ENCODE data around the gene SIGLEC5. TPM values are rescaled to one million over a fixed set of nuclear protein-coding genes. Genes with fewer than 3 reads are reported as not detected.
"Not testable (repeated sequence)": the region's sequence is repeated elsewhere in the genome, so short reads cannot be mapped to it uniquely, and the experiment has no call there.

Gene SIGLEC5
- total and polyA plus RNA-seq, 4 donors = 0.42 to 0.70 TPM; not detected in 2

DNA sequence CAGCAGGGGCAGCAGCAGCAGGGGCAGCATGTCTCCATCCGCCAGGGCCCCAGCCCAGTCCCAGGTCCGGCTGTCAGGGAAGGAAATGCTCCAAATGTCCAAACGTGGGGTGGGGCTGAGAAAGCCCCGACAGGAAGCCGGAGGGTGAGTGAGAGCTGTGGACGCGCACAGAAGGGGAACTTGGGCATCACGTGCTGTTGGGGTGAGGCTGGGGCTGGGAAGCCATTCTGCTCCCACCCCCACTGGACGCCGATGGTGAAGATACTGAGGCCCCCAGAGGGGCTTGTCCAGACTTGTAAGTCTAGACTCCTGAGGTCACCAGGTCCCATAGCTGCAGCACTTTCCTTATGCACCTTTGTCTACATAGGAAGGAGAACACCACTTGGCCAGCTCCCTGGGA is 16.5 kb upstream of the SIGLEC5 start, which contains the start of gene SIGLEC14:
TSS of gene SIGLEC14 (minus strand) at position 96 of the 400 bp plus-strand sequence. CDS start at position 30, 66 bp downstream.
- not testable (repeated sequence) for H3K27me3 ChIP-seq (ENCODE audit: control insufficient read depth in 4 of 4, insufficient read depth in 4 of 4, low read length in 3 of 4); H3K27ac ChIP-seq (ENCODE audit: low read depth in 1 of 2, low read length in 2 of 2); H3K9me3 ChIP-seq (ENCODE audit: control insufficient read depth in 4 of 4, low read length in 3 of 4); H3K4me1 ChIP-seq (ENCODE audit: control insufficient read depth in 4 of 4, insufficient read depth in 4 of 4, low read length in 3 of 4); H3K4me3 ChIP-seq (ENCODE audit: low read depth in 1 of 3, low read length in 3 of 3); DNase-seq (ENCODE audit: low spot score); H3K36me3 ChIP-seq (ENCODE audit: control insufficient read depth in 4 of 4, insufficient read depth in 3 of 4, low read depth in 1 of 4, low read length in 3 of 4); H3K9ac ChIP-seq (ENCODE audit: low read depth in 1 of 2, low read length in 2 of 2)
- WGBS = 52% methylated on average over 5 of the region's 10 CpGs

DNA sequence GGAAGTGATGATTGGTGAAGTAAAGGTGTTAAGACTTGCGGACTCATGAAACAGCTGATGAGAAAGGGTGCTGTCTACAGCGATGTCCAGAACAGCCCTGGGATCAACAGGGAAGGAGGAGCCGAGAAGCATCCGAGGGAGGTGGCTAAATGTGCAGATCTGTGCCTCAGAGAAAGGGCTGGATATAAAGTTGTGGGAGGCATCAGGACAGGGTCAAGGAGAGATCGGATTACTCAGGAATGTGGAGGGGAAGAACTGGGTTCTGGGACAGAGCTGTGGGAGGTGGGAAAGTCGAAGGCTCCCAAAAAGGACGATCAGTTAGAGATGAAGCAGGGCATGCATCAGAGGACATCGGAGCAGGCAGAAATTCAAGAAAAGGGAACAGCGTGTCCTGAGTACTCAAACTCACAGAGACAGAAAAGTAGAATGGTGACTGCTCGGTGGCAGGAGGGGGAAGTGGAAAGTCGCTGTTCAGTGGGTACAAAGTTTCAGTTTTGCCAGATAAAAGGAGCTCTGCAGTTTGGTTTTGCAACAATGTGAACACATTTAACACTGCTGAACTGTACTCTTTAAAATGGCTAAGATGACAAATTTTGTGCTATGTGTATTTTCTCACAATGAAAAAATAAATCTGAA is 14.6 kb upstream of the SIGLEC5 start:
- no peaks in the 10 kb centered on the region for H3K36me3 ChIP-seq (ENCODE audit: control insufficient read depth in 4 of 4, insufficient read depth in 3 of 4, low read depth in 1 of 4, low read length in 3 of 4)

DNA sequence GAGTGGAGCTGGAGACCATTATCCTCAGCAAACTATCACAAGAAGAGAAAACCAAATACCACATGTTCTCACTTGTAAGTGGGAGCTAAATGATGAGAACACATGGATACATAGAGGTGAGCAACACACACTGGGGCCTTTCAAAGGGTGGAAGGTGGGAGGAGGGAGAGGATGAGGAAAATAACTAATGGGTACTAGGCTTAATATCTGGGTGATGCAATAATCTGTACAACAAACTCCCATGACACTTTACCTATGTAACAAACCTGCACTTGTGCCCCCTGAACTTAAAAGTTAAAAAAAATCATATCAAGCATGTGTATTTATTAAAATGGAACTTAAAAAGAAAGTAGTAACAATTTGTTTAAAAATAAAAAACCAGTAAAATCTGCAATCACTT is 11.4 kb upstream of the SIGLEC5 start:
- no peak overlapping the region for H3K9ac ChIP-seq (ENCODE audit: low read depth in 1 of 2, low read length in 2 of 2)
- no peak overlapping the region for H3K4me3 ChIP-seq (ENCODE audit: low read depth in 1 of 3, low read length in 3 of 3)
- DNase-seq (ENCODE audit: low spot score) = no peak
- TF ChIP-seq JUND (IDR thresholded peaks at IDR 0.05) = no peak
- TF ChIP-seq GABPA (IDR thresholded peaks at IDR 0.05 in 1 of 2, conservative IDR thresholded peaks at IDR 0.05 in 1 of 2) = no peak
- no peak for TF ChIP-seq RXRA (IDR thresholded peaks at IDR 0.05)
- TF ChIP-seq TAF1 (conservative IDR thresholded peaks at IDR 0.05) = no peak
- TF ChIP-seq, protein P1, sequence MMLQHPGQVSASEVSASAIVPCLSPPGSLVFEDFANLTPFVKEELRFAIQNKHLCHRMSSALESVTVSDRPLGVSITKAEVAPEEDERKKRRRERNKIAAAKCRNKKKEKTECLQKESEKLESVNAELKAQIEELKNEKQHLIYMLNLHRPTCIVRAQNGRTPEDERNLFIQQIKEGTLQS (IDR thresholded peaks at IDR 0.05) = no peak
- no peak for TF ChIP-seq HNF4G (IDR thresholded peaks at IDR 0.05)
- TF ChIP-seq NR2F2 (IDR thresholded peaks at IDR 0.05) = no peak
- TF ChIP-seq SP1 (IDR thresholded peaks at IDR 0.05) = no peak
- no peak for TF ChIP-seq EGR1 (IDR thresholded peaks at IDR 0.05; ENCODE audit: low read depth in 2 of 2)
- TF ChIP-seq RAD21 (IDR thresholded peaks at IDR 0.05) = no peak
- TF ChIP-seq, protein P2, sequence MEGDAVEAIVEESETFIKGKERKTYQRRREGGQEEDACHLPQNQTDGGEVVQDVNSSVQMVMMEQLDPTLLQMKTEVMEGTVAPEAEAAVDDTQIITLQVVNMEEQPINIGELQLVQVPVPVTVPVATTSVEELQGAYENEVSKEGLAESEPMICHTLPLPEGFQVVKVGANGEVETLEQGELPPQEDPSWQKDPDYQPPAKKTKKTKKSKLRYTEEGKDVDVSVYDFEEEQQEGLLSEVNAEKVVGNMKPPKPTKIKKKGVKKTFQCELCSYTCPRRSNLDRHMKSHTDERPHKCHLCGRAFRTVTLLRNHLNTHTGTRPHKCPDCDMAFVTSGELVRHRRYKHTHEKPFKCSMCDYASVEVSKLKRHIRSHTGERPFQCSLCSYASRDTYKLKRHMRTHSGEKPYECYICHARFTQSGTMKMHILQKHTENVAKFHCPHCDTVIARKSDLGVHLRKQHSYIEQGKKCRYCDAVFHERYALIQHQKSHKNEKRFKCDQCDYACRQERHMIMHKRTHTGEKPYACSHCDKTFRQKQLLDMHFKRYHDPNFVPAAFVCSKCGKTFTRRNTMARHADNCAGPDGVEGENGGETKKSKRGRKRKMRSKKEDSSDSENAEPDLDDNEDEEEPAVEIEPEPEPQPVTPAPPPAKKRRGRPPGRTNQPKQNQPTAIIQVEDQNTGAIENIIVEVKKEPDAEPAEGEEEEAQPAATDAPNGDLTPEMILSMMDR (IDR thresholded peaks at IDR 0.05; ENCODE audit: low read depth, low read length, missing input control) = no peak
- TF ChIP-seq, protein P3, sequence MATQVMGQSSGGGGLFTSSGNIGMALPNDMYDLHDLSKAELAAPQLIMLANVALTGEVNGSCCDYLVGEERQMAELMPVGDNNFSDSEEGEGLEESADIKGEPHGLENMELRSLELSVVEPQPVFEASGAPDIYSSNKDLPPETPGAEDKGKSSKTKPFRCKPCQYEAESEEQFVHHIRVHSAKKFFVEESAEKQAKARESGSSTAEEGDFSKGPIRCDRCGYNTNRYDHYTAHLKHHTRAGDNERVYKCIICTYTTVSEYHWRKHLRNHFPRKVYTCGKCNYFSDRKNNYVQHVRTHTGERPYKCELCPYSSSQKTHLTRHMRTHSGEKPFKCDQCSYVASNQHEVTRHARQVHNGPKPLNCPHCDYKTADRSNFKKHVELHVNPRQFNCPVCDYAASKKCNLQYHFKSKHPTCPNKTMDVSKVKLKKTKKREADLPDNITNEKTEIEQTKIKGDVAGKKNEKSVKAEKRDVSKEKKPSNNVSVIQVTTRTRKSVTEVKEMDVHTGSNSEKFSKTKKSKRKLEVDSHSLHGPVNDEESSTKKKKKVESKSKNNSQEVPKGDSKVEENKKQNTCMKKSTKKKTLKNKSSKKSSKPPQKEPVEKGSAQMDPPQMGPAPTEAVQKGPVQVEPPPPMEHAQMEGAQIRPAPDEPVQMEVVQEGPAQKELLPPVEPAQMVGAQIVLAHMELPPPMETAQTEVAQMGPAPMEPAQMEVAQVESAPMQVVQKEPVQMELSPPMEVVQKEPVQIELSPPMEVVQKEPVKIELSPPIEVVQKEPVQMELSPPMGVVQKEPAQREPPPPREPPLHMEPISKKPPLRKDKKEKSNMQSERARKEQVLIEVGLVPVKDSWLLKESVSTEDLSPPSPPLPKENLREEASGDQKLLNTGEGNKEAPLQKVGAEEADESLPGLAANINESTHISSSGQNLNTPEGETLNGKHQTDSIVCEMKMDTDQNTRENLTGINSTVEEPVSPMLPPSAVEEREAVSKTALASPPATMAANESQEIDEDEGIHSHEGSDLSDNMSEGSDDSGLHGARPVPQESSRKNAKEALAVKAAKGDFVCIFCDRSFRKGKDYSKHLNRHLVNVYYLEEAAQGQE (IDR thresholded peaks at IDR 0.05) = no peak
- TF ChIP-seq FOXA2 (IDR thresholded peaks at IDR 0.05) = no peak
- TF ChIP-seq, protein P4, sequence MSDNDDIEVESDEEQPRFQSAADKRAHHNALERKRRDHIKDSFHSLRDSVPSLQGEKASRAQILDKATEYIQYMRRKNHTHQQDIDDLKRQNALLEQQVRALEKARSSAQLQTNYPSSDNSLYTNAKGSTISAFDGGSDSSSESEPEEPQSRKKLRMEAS (IDR thresholded peaks at IDR 0.05) = no peak
- peaks cover 0 to 4% (median 0%) of the 10 kb centered on the region in 4 donors for H3K9me3 ChIP-seq (ENCODE audit: control insufficient read depth in 4 of 4, low read length in 3 of 4)
- H3K27me3 ChIP-seq (ENCODE audit: control insufficient read depth in 4 of 4, insufficient read depth in 4 of 4, low read length in 3 of 4) = peaks cover 0 to 2% (median 0%) of the 10 kb centered on the region in 4 donors
- H3K4me1 ChIP-seq (ENCODE audit: control insufficient read depth in 4 of 4, insufficient read depth in 4 of 4, low read length in 3 of 4) = no peaks in the 10 kb centered on the region
- H3K36me3 ChIP-seq (ENCODE audit: control insufficient read depth in 4 of 4, insufficient read depth in 3 of 4, low read depth in 1 of 4, low read length in 3 of 4) = no peaks in the 10 kb centered on the region
- H3K27ac ChIP-seq (ENCODE audit: low read depth in 1 of 2, low read length in 2 of 2) = no peak overlapping the region

More for the DNA sequence above, 14.6 kb upstream of the SIGLEC5 start:
- Histone ChIP-seq H3K4me3 (ENCODE audit: low read depth in 1 of 3, low read length in 3 of 3) (no peak overlapping the region), H3K9me3 (ENCODE audit: control insufficient read depth in 4 of 4, low read length in 3 of 4) (no peaks in the 10 kb centered on the region), H3K4me1 (ENCODE audit: control insufficient read depth in 4 of 4, insufficient read depth in 4 of 4, low read length in 3 of 4) (no peaks in the 10 kb centered on the region), H3K27me3 (ENCODE audit: control insufficient read depth in 4 of 4, insufficient read depth in 4 of 4, low read length in 3 of 4) (peaks cover 0 to 2% (median 0%) of the 10 kb centered on the region in 4 donors), H3K9ac (ENCODE audit: low read depth in 1 of 2, low read length in 2 of 2) (no peak overlapping the region), H3K27ac (ENCODE audit: low read depth in 1 of 2, low read length in 2 of 2) (no peak overlapping the region)
- 36% methylated on average over 11 of the region's 11 CpGs for WGBS
- no peak for DNase-seq (ENCODE audit: low spot score)
- TF ChIP-seq SP1 (IDR thresholded peaks at IDR 0.05) (no peak), YY1 (IDR thresholded peaks at IDR 0.05) (no peak), TAF1 (conservative IDR thresholded peaks at IDR 0.05) (no peak), FOXA2 (IDR thresholded peaks at IDR 0.05) (no peak), JUND (IDR thresholded peaks at IDR 0.05) (no peak), RAD21 (IDR thresholded peaks at IDR 0.05) (no peak), FOXA1 (IDR thresholded peaks at IDR 0.05) (no peak), RXRA (IDR thresholded peaks at IDR 0.05) (no peak), HNF4A (conservative IDR thresholded peaks at IDR 0.05) (no peak)
- TF ChIP-seq, protein P5, sequence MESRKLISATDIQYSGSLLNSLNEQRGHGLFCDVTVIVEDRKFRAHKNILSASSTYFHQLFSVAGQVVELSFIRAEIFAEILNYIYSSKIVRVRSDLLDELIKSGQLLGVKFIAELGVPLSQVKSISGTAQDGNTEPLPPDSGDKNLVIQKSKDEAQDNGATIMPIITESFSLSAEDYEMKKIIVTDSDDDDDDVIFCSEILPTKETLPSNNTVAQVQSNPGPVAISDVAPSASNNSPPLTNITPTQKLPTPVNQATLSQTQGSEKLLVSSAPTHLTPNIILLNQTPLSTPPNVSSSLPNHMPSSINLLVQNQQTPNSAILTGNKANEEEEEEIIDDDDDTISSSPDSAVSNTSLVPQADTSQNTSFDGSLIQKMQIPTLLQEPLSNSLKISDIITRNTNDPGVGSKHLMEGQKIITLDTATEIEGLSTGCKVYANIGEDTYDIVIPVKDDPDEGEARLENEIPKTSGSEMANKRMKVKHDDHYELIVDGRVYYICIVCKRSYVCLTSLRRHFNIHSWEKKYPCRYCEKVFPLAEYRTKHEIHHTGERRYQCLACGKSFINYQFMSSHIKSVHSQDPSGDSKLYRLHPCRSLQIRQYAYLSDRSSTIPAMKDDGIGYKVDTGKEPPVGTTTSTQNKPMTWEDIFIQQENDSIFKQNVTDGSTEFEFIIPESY (IDR thresholded peaks at IDR 0.05) = no peak
